GM19023 (cell line): ENCODE data around the gene STRN4.

Source experiments
- ATAC-seq: cut with Tn5 transposase; IDR thresholded peaks from one replicate; pipeline ENCODE4 v1.9.1; 2021; ENCODE audit warnings: mild to moderate bottlenecking, moderate library complexity; ENCODE audit not compliant: unreplicated experiment

The STRN4 gene

GRCh38 chr19:46744005-46744691 is 2.1 kb downstream of the STRN4 start:
- ATAC-seq = no peak

DNA sequence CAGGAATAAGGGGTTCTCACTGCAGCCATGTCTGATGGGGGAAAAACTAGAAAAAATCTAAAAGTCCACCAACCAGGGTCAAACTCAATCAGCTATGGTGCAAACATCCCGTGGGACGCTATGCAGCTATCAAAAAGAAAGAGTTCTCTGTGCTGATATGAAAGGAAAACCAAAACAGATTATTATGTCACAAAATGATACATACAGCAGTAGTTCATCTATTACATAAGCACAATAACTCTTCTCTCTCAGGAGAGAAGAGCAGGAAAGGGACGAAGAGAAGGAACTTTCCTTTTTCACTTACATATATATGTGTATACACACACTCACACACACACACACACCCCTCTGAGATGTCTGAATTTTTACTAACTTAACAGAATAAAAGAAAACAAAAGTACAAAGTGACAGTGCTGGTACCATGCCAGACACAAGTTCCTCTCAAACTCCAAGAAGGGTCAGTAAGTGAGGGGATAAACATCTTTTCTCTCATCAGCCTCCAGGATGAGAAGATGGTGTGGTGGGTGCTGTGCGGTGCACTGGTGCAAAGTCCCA is 3.2 kb downstream of the STRN4 start:
- no peak for ATAC-seq

DNA sequence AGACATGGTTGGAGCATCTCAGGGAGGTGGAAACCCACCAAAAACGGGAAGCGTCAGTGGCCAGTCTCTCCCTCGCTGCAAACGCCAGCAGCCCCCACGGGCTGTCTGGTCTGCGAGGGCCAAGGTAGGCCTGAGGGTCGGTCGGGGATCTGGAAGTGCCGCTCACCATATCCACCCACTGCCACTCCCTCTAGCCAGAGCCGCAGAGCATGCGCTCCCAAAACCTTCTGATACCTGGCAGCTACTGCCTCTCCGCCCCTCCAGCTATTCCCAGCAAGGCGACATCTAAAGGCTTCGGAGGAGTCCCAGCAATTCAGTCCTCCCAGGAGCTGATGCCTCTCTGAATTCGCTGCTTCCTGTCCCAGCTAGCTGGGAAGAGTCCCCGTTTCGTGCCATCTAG is 4.8 kb downstream of the STRN4 start:
- ATAC-seq = no peak

- ATAC-seq = no peak
These were observed 6.9 kb downstream of the STRN4 start for GRCh38 chr19:46739290-46739771.

- no peak for ATAC-seq
These were observed 8.5 kb downstream of the STRN4 start for GRCh38 chr19:46737761-46738171.

GRCh38 chr19:46737298-46737654 is 9.0 kb downstream of the STRN4 start:
- ATAC-seq = no peak

- no peak for ATAC-seq
These were observed 9.5 kb downstream of the STRN4 start for GRCh38 chr19:46736531-46737297.

DNA sequence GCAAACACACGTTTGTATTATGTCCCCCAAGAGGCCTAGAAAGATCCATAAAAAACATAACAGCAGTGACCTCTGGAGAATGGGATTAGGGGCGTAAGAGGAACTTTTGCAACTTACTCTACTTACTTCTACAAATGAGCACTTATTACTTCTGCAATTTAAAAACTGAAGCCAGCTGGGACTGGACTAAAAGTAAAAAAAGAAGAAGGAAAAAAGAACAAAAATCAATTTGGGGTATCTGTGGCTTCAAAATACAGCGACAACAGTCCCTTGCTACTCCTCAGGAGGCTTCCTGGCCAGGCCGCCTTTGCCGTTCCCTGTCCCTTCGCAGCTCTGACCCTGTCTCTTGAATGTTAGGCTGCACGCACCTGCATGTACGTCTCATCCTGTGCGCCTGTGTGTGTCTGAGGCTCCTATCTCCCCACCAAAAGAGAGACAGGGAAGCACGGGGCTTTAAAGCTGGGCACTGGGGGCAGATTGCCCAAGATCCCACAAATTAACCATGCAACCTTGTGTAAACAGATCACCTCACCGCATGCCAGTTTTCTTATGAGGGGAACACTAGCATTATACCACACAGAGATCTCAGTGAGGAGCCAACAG is 12.5 kb downstream of the STRN4 start:
- no peak for ATAC-seq

GRCh38 chr19:46732966-46733689 is 13.1 kb downstream of the STRN4 start:
- ATAC-seq = no peak

- no peak for ATAC-seq
These were observed 13.9 kb downstream of the STRN4 start for GRCh38 chr19:46732172-46732938.

DNA sequence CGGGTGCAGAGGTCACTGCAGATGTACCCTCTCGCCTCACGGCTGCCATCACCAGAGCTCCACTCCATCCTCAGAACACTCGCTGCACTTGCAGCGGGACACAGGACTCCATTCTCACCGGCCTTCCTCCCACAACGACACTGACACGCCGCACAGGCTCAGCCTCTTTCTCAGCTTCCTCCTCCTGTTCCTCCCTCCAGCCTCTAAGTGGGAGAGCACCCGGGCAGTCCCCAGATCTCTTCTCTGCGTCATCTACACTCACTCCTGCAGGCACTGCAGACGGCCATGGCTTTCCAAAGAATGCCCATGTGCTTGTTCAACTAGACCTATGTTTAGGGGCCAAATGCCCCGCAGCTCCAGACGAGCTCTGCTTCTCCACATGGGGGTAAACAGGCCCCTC is 14.7 kb downstream of the STRN4 start:
- no peak for ATAC-seq

GRCh38 chr19:46731007-46731501 is 15.2 kb downstream of the STRN4 start:
- no peak for ATAC-seq

GRCh38 chr19:46730595-46730994 is 15.7 kb downstream of the STRN4 start:
- ATAC-seq = no peak

GRCh38 chr19:46730187-46730586 is 16.1 kb downstream of the STRN4 start:
- ATAC-seq = no peak

DNA sequence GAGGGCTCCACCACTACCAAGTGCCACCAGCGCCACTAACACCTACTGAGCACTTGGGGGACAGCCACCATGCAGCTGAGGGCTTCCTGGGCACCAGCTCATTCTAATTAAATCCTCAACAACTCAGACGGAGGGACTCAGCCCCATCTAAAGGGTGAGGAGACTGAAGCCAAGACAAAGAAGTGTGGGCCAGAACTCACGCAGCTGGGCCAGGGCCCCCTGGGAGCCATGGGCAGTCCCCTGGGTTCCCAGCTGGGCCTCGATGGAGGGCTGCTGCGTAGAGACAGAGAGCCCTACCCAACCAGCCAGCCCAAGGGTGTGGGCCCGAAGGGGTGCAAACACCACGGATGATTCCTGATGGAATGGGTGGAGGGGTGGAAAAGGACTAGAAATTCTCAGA is 16.6 kb downstream of the STRN4 start:
- no peak for ATAC-seq

DNA sequence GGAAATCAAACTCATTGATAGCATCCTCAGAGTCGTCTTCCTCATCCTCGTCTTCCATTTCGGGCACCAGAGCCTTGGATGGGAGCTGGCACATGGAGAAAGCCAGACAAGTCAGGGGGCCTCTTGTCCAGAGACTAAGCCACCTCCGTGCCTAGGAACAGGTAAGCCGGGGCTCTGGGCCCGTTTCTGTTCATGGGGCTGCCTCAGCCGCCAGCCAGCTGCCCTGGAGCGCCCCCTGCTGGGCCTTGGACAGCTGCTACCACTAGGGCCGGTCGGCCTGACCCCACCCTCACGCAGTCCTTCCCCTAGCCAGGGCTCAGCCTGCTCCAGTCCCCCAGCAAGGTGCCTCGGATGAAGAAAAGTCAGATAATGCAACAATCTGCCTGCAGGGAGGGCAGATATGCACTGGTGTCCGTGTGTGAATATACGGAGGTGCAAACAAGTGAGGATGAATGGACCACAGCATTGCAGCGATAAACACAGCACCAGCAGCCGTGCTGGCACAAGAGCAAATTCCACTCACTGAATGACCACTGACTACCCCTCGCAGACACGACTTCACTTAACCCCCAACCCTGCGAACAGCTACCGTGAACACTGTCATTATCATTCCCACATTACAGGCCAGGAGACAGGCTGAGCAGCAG is 17.4 kb downstream of the STRN4 start:
- no peak for ATAC-seq

DNA sequence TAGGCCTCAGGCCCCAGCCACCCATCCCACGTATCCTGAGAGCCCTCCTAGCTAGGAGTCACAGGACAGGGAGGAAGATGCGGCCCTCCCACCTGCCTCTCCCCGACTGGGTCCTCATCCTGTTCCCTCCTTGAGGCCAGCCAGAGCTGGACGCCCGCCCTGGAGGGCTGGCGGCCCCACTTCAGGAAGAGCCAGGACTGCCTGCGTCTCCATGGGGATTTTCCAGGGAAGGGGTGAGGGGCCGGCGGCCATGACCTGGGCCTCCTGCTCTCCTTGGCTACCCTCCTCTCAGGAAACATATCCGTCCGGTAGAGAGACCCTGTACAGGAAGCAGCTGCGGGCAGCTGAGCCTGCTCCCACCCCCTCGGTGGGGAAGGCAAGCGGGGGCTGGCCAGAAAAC is 18.0 kb downstream of the STRN4 start:
- no peak for ATAC-seq

GRCh38 chr19:46727757-46728156 is 18.5 kb downstream of the STRN4 start:
- ATAC-seq = no peak

DNA sequence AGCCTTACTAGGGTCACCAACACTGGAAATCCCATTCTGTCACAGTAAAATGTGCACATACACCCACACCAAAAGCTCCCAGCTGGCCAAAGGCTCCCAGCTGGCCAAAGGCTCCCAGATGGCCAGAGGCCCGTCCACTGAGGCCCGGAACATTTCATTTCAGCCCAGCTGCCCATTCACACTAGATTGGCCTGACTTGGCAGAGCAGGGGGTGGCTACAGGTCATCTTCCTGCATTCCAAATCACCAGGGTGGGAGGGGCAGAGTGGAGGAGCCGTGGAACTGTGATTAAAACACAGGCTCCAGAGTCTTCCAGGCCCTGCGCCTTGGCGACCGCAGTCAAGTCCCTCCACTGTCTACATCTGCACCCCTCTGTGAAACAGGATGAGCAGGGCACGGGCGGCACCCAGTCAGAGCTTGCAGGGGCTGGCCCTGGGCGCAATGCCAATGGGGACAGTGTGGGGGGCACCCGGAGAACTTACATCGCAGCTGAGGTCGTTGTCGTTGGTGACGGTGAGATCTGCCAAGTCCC is 19.2 kb downstream of the STRN4 start:
- no peak for ATAC-seq
